GM10248 (cell line): ENCODE data around the gene SLC9A4.

ENCODE experiments used
- CTCF ChIA-PET: fragments of 300-600 bp; sonication (Branson Sonifier 250); formaldehyde crosslinking; extraction: SDS; loops from one replicate; lab custom pipeline; 2021; ENCODE audit warnings: antibody characterized with exemption; lab: Yijun Ruan, JAX
- POLR2A ChIA-PET: fragments of 350-650 bp; sonication (Branson Sonifier 250); formaldehyde crosslinking; extraction: SDS; loops from one replicate; lab custom pipeline; 2020; ENCODE audit warnings: antibody characterized with exemption; lab: Yijun Ruan, JAX
- DNase-seq: peaks from one replicate; pipeline ENCODE4 v3.0.0; 2012; ENCODE audit errors: extremely low spot score
- CTCF ChIP-seq: IDR thresholded peaks from 2 replicates; pipeline ENCODE4 v1.5.1; 2012; ENCODE audit warnings: mild to moderate bottlenecking, low read depth; ENCODE audit errors: extremely low read depth, missing control alignments, control extremely low read depth

Gene SLC9A4

DNA sequence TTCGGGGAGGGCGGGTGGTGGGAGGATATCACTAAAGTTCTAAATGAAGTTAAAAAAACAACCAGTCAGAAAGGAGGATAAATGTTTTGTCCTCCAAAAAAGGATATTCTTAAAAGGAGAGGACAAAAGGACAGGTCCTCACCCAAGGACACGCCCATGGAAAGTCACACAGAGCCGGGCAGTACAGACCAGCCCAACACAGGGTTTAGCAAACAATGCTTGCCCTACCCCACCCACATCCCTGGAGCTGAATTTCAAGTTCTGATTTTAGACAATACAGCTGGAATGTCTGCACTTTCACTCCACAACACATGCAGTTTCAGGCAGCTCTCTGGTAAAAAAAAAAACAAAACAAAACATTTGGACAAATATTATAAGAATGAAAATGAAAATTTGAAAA lies 67.9 kb downstream of the SLC9A4 start:
- CTCF ChIA-PET = no interaction called here

GRCh38 chr2:102544182-102544581 lies 71.2 kb downstream of the SLC9A4 start:
- POLR2A ChIA-PET = no interaction called here
- TF ChIP-seq CTCF = no peak
- no peak for DNase-seq
- CTCF ChIA-PET = interaction anchor here (0.9 to 1.1 kb wide), 2 partner anchors 10 to 70 kb away, joined by 3 to 7 read pairs; no protein-coding TSS in a partner anchor

More for the DNA sequence above, 67.9 kb downstream of the SLC9A4 start:
- TF ChIP-seq CTCF = no peak
- no peak for DNase-seq
- POLR2A ChIA-PET = no interaction called here

DNA sequence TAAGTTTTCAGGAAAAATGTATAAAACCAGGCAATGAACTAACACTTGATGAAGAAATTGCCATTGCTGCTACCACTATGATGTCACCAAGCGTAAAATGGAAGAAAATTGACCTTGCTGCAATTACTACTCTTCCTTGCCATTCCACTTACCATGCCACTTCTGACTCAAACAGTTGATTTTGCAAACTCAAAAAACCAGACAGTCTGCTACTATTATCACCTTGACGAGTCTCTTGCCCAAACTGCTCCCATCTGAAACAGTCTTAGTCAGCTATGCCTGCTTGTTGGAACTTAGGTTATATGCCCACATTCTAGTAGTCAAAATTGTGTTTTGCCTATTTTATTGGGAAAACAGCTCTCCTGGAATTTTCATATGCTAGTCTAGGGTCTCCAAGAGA lies 74.4 kb downstream of the SLC9A4 start:
- DNase-seq = no peak
- ChIA-PET POLR2A (no interaction called here), CTCF (no interaction called here)

DNA sequence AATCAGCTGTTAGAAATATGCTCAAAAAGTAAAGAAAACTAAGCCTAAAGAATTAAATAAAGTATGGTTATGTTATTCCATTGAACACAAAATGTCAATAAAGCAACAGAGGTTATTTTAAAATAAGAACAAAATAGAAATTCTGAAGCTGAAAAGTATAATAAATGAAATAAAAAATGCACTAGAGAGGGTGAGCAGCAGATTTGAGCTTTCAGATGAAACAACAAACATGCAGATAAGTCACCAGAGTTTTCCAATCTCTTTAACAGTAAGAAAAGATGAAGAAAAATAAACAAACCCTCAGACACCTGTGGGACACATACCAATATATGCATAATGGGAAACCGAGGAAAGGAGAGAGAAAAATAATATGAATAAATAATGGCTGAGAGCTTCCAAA lies 76.0 kb downstream of the SLC9A4 start:
- no peak for TF ChIP-seq CTCF
- CTCF ChIA-PET = no interaction called here
- POLR2A ChIA-PET = no interaction called here
- DNase-seq = no peak

More for the DNA sequence above, 74.4 kb downstream of the SLC9A4 start:
- TF ChIP-seq CTCF = no peak

- POLR2A ChIA-PET = no interaction called here
- CTCF ChIA-PET = interaction anchor here (1.0 kb wide), 1 partner anchor 29 kb away, joined by 3 read pairs; no protein-coding TSS in a partner anchor
- no peak for DNase-seq
- no peak for TF ChIP-seq CTCF
Measured at GRCh38 chr2:102550151-102550550, 77.1 kb downstream of the SLC9A4 start.

DNA sequence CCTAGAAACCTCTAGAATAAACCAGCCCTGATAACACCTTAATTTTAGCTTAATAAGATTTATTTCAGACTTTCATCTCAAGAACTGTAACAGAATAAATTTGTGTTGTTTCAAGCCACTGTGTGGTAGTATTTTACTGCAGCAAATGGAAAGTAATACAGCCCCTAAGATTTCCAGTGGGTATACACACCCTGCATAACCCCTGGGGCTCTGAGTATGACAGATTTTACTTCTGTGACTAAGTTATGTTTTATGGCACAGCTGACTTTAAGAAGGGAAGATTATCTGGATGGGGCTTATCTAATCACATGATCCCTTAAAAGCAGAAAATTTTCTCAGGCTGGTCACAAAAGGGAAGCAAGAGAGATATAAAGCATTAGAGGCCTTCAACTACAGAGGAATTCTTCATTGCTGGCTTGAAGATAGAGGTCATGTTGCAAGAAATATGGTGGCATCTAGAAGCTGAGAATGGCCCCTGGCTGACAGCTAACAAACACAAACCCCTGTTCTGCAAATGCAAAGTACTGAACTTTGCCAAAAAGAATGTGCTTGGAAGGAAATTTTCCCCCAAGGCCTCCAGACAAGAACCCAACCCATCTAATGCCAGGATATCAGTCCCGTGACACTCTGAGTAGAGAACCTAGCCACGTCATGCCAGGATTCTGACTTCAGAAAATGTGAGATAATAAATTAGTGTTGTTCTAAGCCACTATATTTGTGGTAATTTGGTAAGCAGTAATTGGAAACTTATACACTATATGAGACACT lies 78.5 kb downstream of the SLC9A4 start:
- no peak for DNase-seq
- ChIA-PET CTCF (no interaction called here), POLR2A (interaction anchor here (0.6 kb wide), 1 partner anchor 957 kb away, joined by 3 read pairs; no protein-coding TSS in a partner anchor)
- no peak for TF ChIP-seq CTCF
